GM23338 (cell line): Measurements from ENCODE around the gene PSPH. TPM values are rescaled to one million over a fixed set of nuclear protein-coding genes. Genes with fewer than 3 reads are reported as not detected.

Source experiments
- ATAC-seq: fragments of 200-7000 bp; cut with Tn5 transposase; 3 replicates; pipeline ENCODE4 v1.9.1; 2020
- DNase-seq: peaks from one replicate; pipeline ENCODE4 v3.0.0-alpha.2; 2015; ENCODE audit warnings: low spot score
- H2AFZ ChIP-seq: fragments of 200-600 bp; sonication (generic); 2 replicates; pipeline ENCODE4 v1.8.0; 2016; ENCODE audit warnings: antibody characterized with exemption, mild to moderate bottlenecking, moderate library complexity
- H3F3A ChIP-seq: fragments of 200-600 bp; sonication (generic); replicated peaks from 2 replicates; pipeline ENCODE4 v1.8.0; 2017; ENCODE audit warnings: antibody characterized with exemption, mixed run types, low read depth
- H3K27ac ChIP-seq: fragments of 200-600 bp; sonication (generic); 2 replicates; pipeline ENCODE4 v1.6.1; 2016; ENCODE audit warnings: low read depth
- H3K27me3 ChIP-seq: fragments of 200-600 bp; sonication (generic); 2 replicates; pipeline ENCODE4 v1.8.0; 2016; ENCODE audit warnings: mild to moderate bottlenecking, mixed run types, moderate library complexity; ENCODE audit not compliant: insufficient read depth
- H3K36me3 ChIP-seq: fragments of 200-600 bp; sonication (generic); 2 replicates; pipeline ENCODE4 v1.8.0; 2016; ENCODE audit warnings: mild to moderate bottlenecking; ENCODE audit not compliant: insufficient read depth
- H3K4me1 ChIP-seq: fragments of 200-600 bp; sonication (generic); 2 replicates; pipeline ENCODE4 v1.8.0; 2016; ENCODE audit warnings: mild to moderate bottlenecking, moderate library complexity; ENCODE audit not compliant: insufficient read depth
- H3K4me2 ChIP-seq: fragments of 200-600 bp; sonication (generic); 2 replicates; pipeline ENCODE4 v1.7.1; 2017; ENCODE audit warnings: mixed run types
- H3K4me3 ChIP-seq: fragments of 200-600 bp; sonication (generic); 2 replicates; pipeline ENCODE4 v1.6.1; 2016; ENCODE audit warnings: mixed run types
- H3K79me2 ChIP-seq: fragments of 200-600 bp; sonication (generic); replicated peaks from 2 replicates; pipeline ENCODE4 v1.8.0; 2017; ENCODE audit warnings: mild to moderate bottlenecking; ENCODE audit not compliant: insufficient read depth
- H3K9me2 ChIP-seq: fragments of 200-600 bp; sonication (generic); 2 replicates; pipeline ENCODE4 v1.8.0; 2017; ENCODE audit not compliant: insufficient read depth
- H4K20me1 ChIP-seq: fragments of 200-600 bp; sonication (generic); replicated peaks from 2 replicates; pipeline ENCODE4 v1.8.0; 2017; ENCODE audit warnings: mild to moderate bottlenecking; ENCODE audit not compliant: insufficient read depth
- H3K27ac Mint-ChIP-seq: 2 replicates; pipeline ENCODE4 v1.8.0; 2020; ENCODE audit warnings: inconsistent platforms, mild to moderate bottlenecking, moderate library complexity, mixed read lengths
- H3K27me3 Mint-ChIP-seq: 3 replicates; pipeline ENCODE4 v1.8.0; 2022; ENCODE audit warnings: low read depth, mild to moderate bottlenecking, moderate library complexity, mixed read lengths, inconsistent platforms; ENCODE audit not compliant: insufficient read depth, poor library complexity
- H3K36me3 Mint-ChIP-seq: 3 replicates; pipeline ENCODE4 v1.8.0; 2021; ENCODE audit warnings: low read depth, mild to moderate bottlenecking, inconsistent platforms, moderate library complexity, mixed read lengths
- H3K4me1 Mint-ChIP-seq: 3 replicates; pipeline ENCODE4 v1.8.0; 2020; ENCODE audit warnings: mild to moderate bottlenecking, inconsistent platforms, mixed read lengths
- H3K4me3 Mint-ChIP-seq: 3 replicates; pipeline ENCODE4 v1.8.0; 2021; ENCODE audit warnings: moderate library complexity, mild to moderate bottlenecking, inconsistent platforms, mixed read lengths
- H3K9me3 Mint-ChIP-seq: 3 replicates; pipeline ENCODE4 v1.8.0; 2020; ENCODE audit warnings: moderate library complexity, mild to moderate bottlenecking, inconsistent platforms, mixed read lengths
- EZH2 ChIP-seq: fragments of 200-600 bp; sonication (generic); IDR thresholded peaks from one replicate; pipeline ENCODE4 v1.8.0; 2017; ENCODE audit warnings: antibody characterized with exemption, mild to moderate bottlenecking, low read depth; ENCODE audit not compliant: unreplicated experiment
- JUNB ChIP-seq: IDR thresholded peaks from one replicate; pipeline ENCODE4 v1.6.1; 2016; ENCODE audit warnings: antibody characterized with exemption; ENCODE audit not compliant: unreplicated experiment
- NANOG ChIP-seq: IDR thresholded peaks from 2 replicates; pipeline ENCODE4 v1.6.1; 2016; ENCODE audit warnings: antibody characterized with exemption, borderline replicate concordance
- POLR2AphosphoS5 ChIP-seq: IDR thresholded peaks from 2 replicates; pipeline ENCODE4 v1.6.1; 2016; ENCODE audit warnings: antibody characterized with exemption, low read depth
- STAT1 ChIP-seq: IDR thresholded peaks from one replicate; pipeline ENCODE4 v1.6.1; 2016; ENCODE audit warnings: antibody characterized with exemption; ENCODE audit not compliant: unreplicated experiment
- ZNF114 ChIP-seq: fragments of 250-450 bp; sonication (Bioruptor Pico); IDR thresholded peaks from 2 replicates; pipeline ENCODE4 v1.5.0; 2020; ENCODE audit warnings: mild to moderate bottlenecking, moderate library complexity
- ZNF331 ChIP-seq: fragments of 250-450 bp; sonication (Bioruptor Pico); IDR thresholded peaks from 2 replicates; pipeline ENCODE4 v1.5.0; 2020; ENCODE audit warnings: low read depth, mild to moderate bottlenecking, moderate library complexity
- ZNF462 ChIP-seq: fragments of 250-450 bp; sonication (Bioruptor Pico); IDR thresholded peaks from 2 replicates; pipeline ENCODE4 v1.5.0; 2020; ENCODE audit warnings: mild to moderate bottlenecking, moderate library complexity
- polyA plus RNA-seq: library from polyadenylated mRNA; unstranded; fragments of >200 nt; fragmentation: Nextera tagmentation; extraction: Ambion mirVana; gene quantifications from 2 replicates; pipeline ENCODE4 v1.2.1, GENCODE V29; 2016
- total RNA-seq: library from RNA; depleted of rRNA; stranded (reverse); fragments of >200 nt; shearing (Covaris generic); gene quantifications from 2 replicates; pipeline ENCODE4 v1.2.3, GENCODE V29; 2014
- TF ChIP-seq, protein P1 (sequence below): IDR thresholded peaks from 2 replicates; pipeline ENCODE4 v1.6.1; 2016; ENCODE audit warnings: antibody characterized with exemption
- TF ChIP-seq, protein P2 (sequence below), 2 experiments: fragments of 200-600 bp in 1 of 2; sonication (generic) in 1 of 2; conservative IDR thresholded peaks; 2 replicates each; pipeline versions ENCODE4 v1.5.1 to v1.6.1; 2016 to 2017; ENCODE audit warnings: antibody characterized with exemption in 2 of 2, low read depth in 2 of 2, mild to moderate bottlenecking in 2 of 2, moderate library complexity in 1 of 2

PSPH gene
- total and polyA plus RNA-seq, 2 experiments from 2014 or later: 38.3 to 149 TPM

GRCh38 chr7:55969391-55969790, 81.9 kb downstream of the PSPH start (continued):
- TF ChIP-seq, protein P1, sequence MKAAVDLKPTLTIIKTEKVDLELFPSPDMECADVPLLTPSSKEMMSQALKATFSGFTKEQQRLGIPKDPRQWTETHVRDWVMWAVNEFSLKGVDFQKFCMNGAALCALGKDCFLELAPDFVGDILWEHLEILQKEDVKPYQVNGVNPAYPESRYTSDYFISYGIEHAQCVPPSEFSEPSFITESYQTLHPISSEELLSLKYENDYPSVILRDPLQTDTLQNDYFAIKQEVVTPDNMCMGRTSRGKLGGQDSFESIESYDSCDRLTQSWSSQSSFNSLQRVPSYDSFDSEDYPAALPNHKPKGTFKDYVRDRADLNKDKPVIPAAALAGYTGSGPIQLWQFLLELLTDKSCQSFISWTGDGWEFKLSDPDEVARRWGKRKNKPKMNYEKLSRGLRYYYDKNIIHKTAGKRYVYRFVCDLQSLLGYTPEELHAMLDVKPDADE: no peak
- no peak for TF ChIP-seq NANOG
- TF ChIP-seq, protein P2, sequence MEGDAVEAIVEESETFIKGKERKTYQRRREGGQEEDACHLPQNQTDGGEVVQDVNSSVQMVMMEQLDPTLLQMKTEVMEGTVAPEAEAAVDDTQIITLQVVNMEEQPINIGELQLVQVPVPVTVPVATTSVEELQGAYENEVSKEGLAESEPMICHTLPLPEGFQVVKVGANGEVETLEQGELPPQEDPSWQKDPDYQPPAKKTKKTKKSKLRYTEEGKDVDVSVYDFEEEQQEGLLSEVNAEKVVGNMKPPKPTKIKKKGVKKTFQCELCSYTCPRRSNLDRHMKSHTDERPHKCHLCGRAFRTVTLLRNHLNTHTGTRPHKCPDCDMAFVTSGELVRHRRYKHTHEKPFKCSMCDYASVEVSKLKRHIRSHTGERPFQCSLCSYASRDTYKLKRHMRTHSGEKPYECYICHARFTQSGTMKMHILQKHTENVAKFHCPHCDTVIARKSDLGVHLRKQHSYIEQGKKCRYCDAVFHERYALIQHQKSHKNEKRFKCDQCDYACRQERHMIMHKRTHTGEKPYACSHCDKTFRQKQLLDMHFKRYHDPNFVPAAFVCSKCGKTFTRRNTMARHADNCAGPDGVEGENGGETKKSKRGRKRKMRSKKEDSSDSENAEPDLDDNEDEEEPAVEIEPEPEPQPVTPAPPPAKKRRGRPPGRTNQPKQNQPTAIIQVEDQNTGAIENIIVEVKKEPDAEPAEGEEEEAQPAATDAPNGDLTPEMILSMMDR (conservative IDR thresholded peaks at IDR 0.05; ENCODE audit: low read depth in 2 of 2): no peak

- Histone ChIP-seq H3K9me2 (no peaks in the 10 kb centered on the region), H3K4me3 (no peak overlapping the region), H3K36me3 (no peaks in the 10 kb centered on the region; the same call in 1 of the 2 replicates), H2AFZ (no peak overlapping the region), H3F3A (0 out of 2 replicates have a peak, but pooled peaks cover 3% of the 10 kb centered on the region), H3K27ac (peak overlapping the region; percentile 59; the same call in 1 of the 2 replicates), H3K4me1 (no peaks in the 10 kb centered on the region), H3K79me2 (peaks cover 40% of the 10 kb centered on the region), H3K4me2 (no peak overlapping the region), H4K20me1 (no peaks in the 10 kb centered on the region; the same call in none of the 2 replicates), H3K27me3 (peaks cover 13% of the 10 kb centered on the region)
- Mint-ChIP-seq H3K9me3 (no peaks in the 10 kb centered on the region; the same call in 1 of the 3 replicates), H3K4me1 (peaks cover 20% of the 10 kb centered on the region; the same call in 2 of the 3 replicates), H3K27ac (no peak overlapping the region), H3K4me3 (no peak overlapping the region), H3K36me3 (peaks cover 10% of the 10 kb centered on the region), H3K27me3 (peaks cover 22% of the 10 kb centered on the region)
- DNase-seq (no peak), ATAC-seq (no peak)
- TF ChIP-seq POLR2AphosphoS5: no peak
- TF ChIP-seq ZNF114 (CRISPR knock-in tag): no peak
- TF ChIP-seq, protein P2 (conservative IDR thresholded peaks at IDR 0.05; ENCODE audit: low read depth in 2 of 2): no peak
- no peak for TF ChIP-seq JUNB
- TF ChIP-seq STAT1: no peak
- TF ChIP-seq EZH2: no peak
- TF ChIP-seq ZNF462: no peak
- TF ChIP-seq, protein P1: no peak
- no peak for TF ChIP-seq ZNF331 (CRISPR knock-in tag)
Measured at GRCh38 chr7:55966851-55967250, 84.4 kb downstream of the PSPH start.
